IMR-90 (cell line): Measurements from ENCODE around the gene KAZALD1. TPM values are rescaled to one million over a fixed set of nuclear protein-coding genes. Genes with fewer than 3 reads are reported as not detected.

ENCODE experiments used
- ATAC-seq: fragments of 200-7000 bp; cut with Tn5 transposase; 2 replicates; pipeline ENCODE4 v1.9.1; 2020; ENCODE audit warnings: low read depth, mild to moderate bottlenecking, moderate library complexity
- BruUV-seq: library from RNA; stranded (reverse); fragments of 400-500 nt; replicated peaks from 2 replicates; lab custom pipeline; 2021; lab: Mats Ljungman, UMichigan
- CTCF ChIA-PET: fragments of 300-600 bp; formaldehyde crosslinking; extraction: SDS; loops from one replicate; lab custom pipeline; 2021; ENCODE audit warnings: antibody characterized with exemption; lab: Yijun Ruan, JAX
- POLR2A ChIA-PET: fragments of 300-600 bp; sonication (Branson Sonifier 250); formaldehyde crosslinking; loops from one replicate; lab custom pipeline; 2022; ENCODE audit warnings: antibody characterized with exemption; ENCODE audit not compliant: unreplicated experiment; lab: Charles Lee
- DNase-seq: peaks from one replicate; pipeline ENCODE4 v3.0.0; 2013
- H2AFZ ChIP-seq: replicated peaks from 2 replicates; pipeline ENCODE3; 2013; ENCODE audit warnings: low read length, mild to moderate bottlenecking; ENCODE audit not compliant: poor library complexity
- H2AK5ac ChIP-seq: 2 replicates; pipeline ENCODE4 v1.6.1; 2013; ENCODE audit warnings: low read depth, low read length, inconsistent platforms
- H2AK9ac ChIP-seq: replicated peaks from 2 replicates; pipeline ENCODE3; 2013; ENCODE audit warnings: mild to moderate bottlenecking, low read depth, low read length, moderate library complexity; ENCODE audit not compliant: poor library complexity
- H2BK120ac ChIP-seq: 2 replicates; pipeline ENCODE4 v1.6.1; 2013; ENCODE audit warnings: low read depth, low read length, inconsistent platforms
- H2BK15ac ChIP-seq: 3 replicates; pipeline ENCODE4 v1.6.1; 2013; ENCODE audit warnings: low read depth, low read length, inconsistent platforms
- H2BK20ac ChIP-seq: 2 replicates; pipeline ENCODE4 v1.6.1; 2013; ENCODE audit warnings: low read depth, mild to moderate bottlenecking, inconsistent platforms, low read length, moderate library complexity
- H2BK5ac ChIP-seq: 2 replicates; pipeline ENCODE4 v1.6.1; 2013; ENCODE audit warnings: mild to moderate bottlenecking, low read depth, low read length, inconsistent platforms; ENCODE audit not compliant: poor library complexity, severe bottlenecking
- H3K14ac ChIP-seq: replicated peaks from 2 replicates; pipeline ENCODE4 v1.6.1; 2013; ENCODE audit warnings: low read depth, low read length, inconsistent platforms
- H3K18ac ChIP-seq: 2 replicates; pipeline ENCODE4 v1.6.1; 2013; ENCODE audit warnings: low read depth, low read length, control low read depth
- H3K23ac ChIP-seq: 2 replicates; pipeline ENCODE4 v1.6.1; 2013; ENCODE audit warnings: low read depth, low read length, inconsistent platforms
- H3K27ac ChIP-seq: 2 replicates; pipeline ENCODE4 v1.5.1; 2013; ENCODE audit warnings: mild to moderate bottlenecking, control low read depth, low read length; ENCODE audit not compliant: insufficient read depth
- H3K27me3 ChIP-seq: 2 replicates; pipeline ENCODE4 v1.6.1; 2013; ENCODE audit warnings: low read length; ENCODE audit not compliant: control insufficient read depth, insufficient read depth
- H3K36me3 ChIP-seq: 2 replicates; pipeline ENCODE4 v1.6.1; 2013; ENCODE audit warnings: low read length, mixed read lengths; ENCODE audit not compliant: control insufficient read depth, insufficient read depth
- H3K4ac ChIP-seq: 2 replicates; pipeline ENCODE4 v1.6.1; 2013; ENCODE audit warnings: low read depth, low read length, inconsistent platforms
- H3K4me1 ChIP-seq: 2 replicates; pipeline ENCODE4 v1.6.1; 2013; ENCODE audit warnings: low read length, mixed read lengths; ENCODE audit not compliant: control insufficient read depth, insufficient read depth
- H3K4me2 ChIP-seq: 2 replicates; pipeline ENCODE4 v1.6.1; 2013; ENCODE audit warnings: low read depth, mild to moderate bottlenecking, control low read depth, low read length, moderate library complexity
- H3K4me3 ChIP-seq: 2 replicates; pipeline ENCODE4 v1.5.1; 2013; ENCODE audit warnings: low read depth, mild to moderate bottlenecking, control low read depth, low read length, moderate library complexity; ENCODE audit not compliant: insufficient read depth
- H3K56ac ChIP-seq: 2 replicates; pipeline ENCODE4 v1.6.1; 2013; ENCODE audit warnings: low read length, inconsistent platforms; ENCODE audit not compliant: insufficient read depth; ENCODE audit errors: extremely low read depth
- H3K79me1 ChIP-seq, 2 experiments: 2 replicates each; pipeline ENCODE4 v1.6.1; 2013; ENCODE audit warnings: low read length in 2 of 2, inconsistent platforms in 1 of 2, low read depth in 1 of 2
- H3K9ac ChIP-seq: 2 replicates; pipeline ENCODE4 v1.6.1; 2013; ENCODE audit warnings: low read depth, low read length, control low read depth
- H3K9me1 ChIP-seq: 2 replicates; pipeline ENCODE4 v1.6.1; 2013; ENCODE audit warnings: low read length, inconsistent platforms; ENCODE audit not compliant: insufficient read depth
- H3K9me3 ChIP-seq: 2 replicates; pipeline ENCODE4 v1.6.1; 2013; ENCODE audit warnings: low read length; ENCODE audit not compliant: control insufficient read depth, insufficient read depth
- H4K20me1 ChIP-seq: 2 replicates; pipeline ENCODE4 v1.6.1; 2013; ENCODE audit warnings: low read length, inconsistent platforms; ENCODE audit not compliant: insufficient read depth
- H4K5ac ChIP-seq: 2 replicates; pipeline ENCODE4 v1.6.1; 2013; ENCODE audit warnings: mild to moderate bottlenecking, low read depth, low read length, control low read depth
- H4K8ac ChIP-seq, 2 experiments: 2 replicates each; pipeline ENCODE4 v1.6.1; 2013; ENCODE audit warnings: low read depth in 2 of 2, low read length in 2 of 2, control low read depth in 1 of 2, inconsistent platforms in 1 of 2
- H4K91ac ChIP-seq: 2 replicates; pipeline ENCODE4 v1.6.1; 2013; ENCODE audit warnings: low read depth, low read length, inconsistent platforms; ENCODE audit not compliant: insufficient read depth
- BHLHE40 ChIP-seq: fragments of 150-350 bp; IDR thresholded peaks from 2 replicates; pipeline ENCODE4 v1.6.1; 2016; ENCODE audit warnings: mild to moderate bottlenecking, low read depth, low read length
- CEBPB ChIP-seq: IDR thresholded peaks from 2 replicates; pipeline ENCODE4 v1.6.1; 2012; ENCODE audit warnings: low read depth, low read length, improper control_type of control experiment
- CHD1 ChIP-seq: IDR thresholded peaks from 2 replicates; pipeline ENCODE4 v1.6.1; 2012; ENCODE audit warnings: low read depth, low read length, improper control_type of control experiment
- CTCF ChIP-seq: conservative IDR thresholded peaks from 2 replicates; pipeline ENCODE4 v1.5.1; 2012; ENCODE audit warnings: mild to moderate bottlenecking, low read depth, low read length, improper control_type of control experiment
- ELK1 ChIP-seq: fragments of 150-350 bp; IDR thresholded peaks from 2 replicates; pipeline ENCODE4 v1.6.1; 2016; ENCODE audit warnings: low read depth, mild to moderate bottlenecking, low read length, moderate library complexity, borderline replicate concordance
- MAZ ChIP-seq: IDR thresholded peaks from 2 replicates; pipeline ENCODE4 v1.6.1; 2012; ENCODE audit warnings: low read depth, mild to moderate bottlenecking, low read length, improper control_type of control experiment, moderate library complexity, borderline replicate concordance
- MXI1 ChIP-seq: IDR thresholded peaks from 2 replicates; pipeline ENCODE4 v1.6.1; 2012; ENCODE audit warnings: low read depth, mild to moderate bottlenecking, low read length, moderate library complexity, borderline replicate concordance
- POLR2A ChIP-seq: IDR thresholded peaks from 2 replicates; pipeline ENCODE4 v1.6.1; 2012; ENCODE audit warnings: mild to moderate bottlenecking, low read depth, low read length
- RAD21 ChIP-seq: IDR thresholded peaks from 2 replicates; pipeline ENCODE4 v1.6.1; 2012; ENCODE audit warnings: low read length, improper control_type of control experiment
- RCOR1 ChIP-seq: IDR thresholded peaks from 2 replicates; pipeline ENCODE4 v1.6.1; 2012; ENCODE audit warnings: mild to moderate bottlenecking, low read length, improper control_type of control experiment; ENCODE audit not compliant: insufficient replicate concordance
- RFX5 ChIP-seq: IDR thresholded peaks from 2 replicates; pipeline ENCODE4 v1.8.0; 2012; ENCODE audit warnings: low read depth, mild to moderate bottlenecking, low read length, moderate library complexity
- SMC3 ChIP-seq: fragments of 150-350 bp; IDR thresholded peaks from 2 replicates; pipeline ENCODE4 v1.6.1; 2016; ENCODE audit warnings: low read depth, mild to moderate bottlenecking, antibody characterized with exemption, low read length, moderate library complexity
- USF2 ChIP-seq: fragments of 150-350 bp; IDR thresholded peaks from 2 replicates; pipeline ENCODE4 v1.6.1; 2017; ENCODE audit warnings: mild to moderate bottlenecking, antibody characterized with exemption, low read length, low read depth
- WGBS, 2 experiments: methylation state at CpG; one replicate each; pipeline versions ENCODE4 v1.1.5 to v1.1.7; 2013; ENCODE audit warnings: missing lambda C conversion rate in 2 of 2; ENCODE audit not compliant: insufficient read length in 1 of 2; ENCODE audit errors: extremely low coverage in 2 of 2; 5-methylcytosine and 5-hydroxymethylcytosine counted together
- dilution Hi-C: fragments of 300-500 bp; cut with HindIII; formaldehyde crosslinking; loops from one replicate; pipeline ENCODE4 v1.14.3; 2018; ENCODE audit warnings: low sequenced_read_pairs; ENCODE audit not compliant: unreplicated experiment
- in situ Hi-C: fragments of 300-500 bp; cut with MboI; formaldehyde crosslinking; loops from 3 replicates; pipeline ENCODE4 v1.14.3; 2019; ENCODE audit warnings: low sequenced_read_pairs, inconsistent platforms, mixed read lengths
- intact Hi-C: fragments of 100-400 bp; cut with micrococcal nuclease; formaldehyde crosslinking; loops from 2 replicates; pipeline ENCODE4 v1.10.0; 2022
- polyA plus RNA-seq, 3 experiments: library from polyadenylated mRNA; depleted of rRNA; stranded (reverse); fragments of >200 nt; gene quantifications; 2 replicates each; pipeline ENCODE4 v1.2.3, GENCODE V29; 2012; ENCODE audit warnings: low replicate concordance in 1 of 3
- total RNA-seq: library from RNA; depleted of rRNA; stranded (reverse); fragments of >200 nt; gene quantifications from 2 replicates; pipeline ENCODE4 v1.2.3, GENCODE V29; 2012

The KAZALD1 gene
- total and polyA plus RNA-seq, 2 of the 4 experiments (the other 2 are of a cell fraction), result 9.1 to 18.6 TPM

GRCh38 chr10:101035916-101036702 is 25.7 kb upstream of the KAZALD1 start:
- H3K14ac ChIP-seq, result no peak overlapping the region
- no peak overlapping the region for H4K5ac ChIP-seq
- H4K91ac ChIP-seq, result no peak overlapping the region
- H2BK5ac ChIP-seq, result no peak overlapping the region
- H3K4me3 ChIP-seq, result no peak overlapping the region
- no peaks in the 10 kb centered on the region for H3K27me3 ChIP-seq
- peaks cover 36% of the 10 kb centered on the region for H4K20me1 ChIP-seq
- no peak overlapping the region for H3K23ac ChIP-seq
- in situ Hi-C loops (no loop called here), dilution Hi-C loops (no loop called here), intact Hi-C loops (no loop called here)
- TF ChIP-seq MXI1, result no peak
- TF ChIP-seq POLR2A, result no peak
- no peak for TF ChIP-seq CTCF
- no peak for TF ChIP-seq MAZ
- TF ChIP-seq SMC3, result no peak
- no peak for TF ChIP-seq RCOR1
- TF ChIP-seq BHLHE40, result no peak
- no peak for TF ChIP-seq CHD1
- no peak for TF ChIP-seq RFX5
- TF ChIP-seq ELK1, result no peak
- no peak for TF ChIP-seq CEBPB
- TF ChIP-seq USF2, result no peak
- no peak for TF ChIP-seq RAD21
- no peak overlapping the region for H3K27ac ChIP-seq
- DNase-seq (no peak), ATAC-seq (no peak)
- H3K4ac ChIP-seq, result no peak overlapping the region
- H2AFZ ChIP-seq, result no peak overlapping the region
- no peak overlapping the region for H4K8ac ChIP-seq
- no peak overlapping the region for H2BK120ac ChIP-seq
- no peaks in the 10 kb centered on the region for H3K9me3 ChIP-seq
- H3K56ac ChIP-seq, result no peak overlapping the region
- peaks cover 2% of the 10 kb centered on the region for H3K4me1 ChIP-seq
- H3K4me2 ChIP-seq, result no peak overlapping the region
- BruUV-seq, result no TSS peak
- no peak overlapping the region for H2BK15ac ChIP-seq
- no peak overlapping the region for H3K18ac ChIP-seq
- H3K36me3 ChIP-seq, result peaks cover 49% of the 10 kb centered on the region
- H3K79me1 ChIP-seq, result peaks cover 21 to 66% of the 10 kb centered on the region in 2 experiments; a peak in 3 of 4 replicates
- H2BK20ac ChIP-seq, result no peak overlapping the region
- no peak overlapping the region for H2AK5ac ChIP-seq
- H3K9me1 ChIP-seq, result peaks cover 2% of the 10 kb centered on the region; the same call in 1 of the 2 replicates
- no peak overlapping the region for H2AK9ac ChIP-seq
- no peak overlapping the region for H3K9ac ChIP-seq
- ChIA-PET CTCF (no interaction called here), POLR2A (no interaction called here)
- 84% methylated on average over 4 of the region's 10 CpGs; no CpG with 5 or more reads in 1 of the 2 experiments for WGBS, 2 experiments
